ENCODE measurements around the gene ABCC2. TPM values are rescaled to one million over a fixed set of nuclear protein-coding genes. Genes with fewer than 3 reads are reported as not detected.
A peak's percentile ranks its signal among the peaks of the same experiment; 100 is the strongest.

ABCC2 gene
- total and polyA plus RNA-seq, 11 donors: 0.08 to 0.72 (median 0.20) TPM; not detected in 1

GRCh38 chr10:99849057-99849456 is 66.6 kb downstream of the ABCC2 start:
- 83 to 100% (median 94%) methylated on average over 7 of the region's 7 CpGs for WGBS, 4 donors
- TF ChIP-seq CTCF (IDR thresholded peaks at IDR 0.05): no peak
- no peak for TF ChIP-seq POLR2A (IDR thresholded peaks at IDR 0.05)
- no peak overlapping the region for H3K4me3 ChIP-seq
- no peak overlapping the region for H3K27ac ChIP-seq
- intact Hi-C loops (cut with DNase I): loop anchor here in 7 of 10 donors (5.0 to 10.0 kb wide), 6 partner anchors 163 to 386 kb away; partner anchors contain the start of gene ERLIN1 (in 2 of the 7)
- H3K36me3 ChIP-seq: no peaks in the 10 kb centered on the region
- peaks cover 0 to 17% (median 2%) of the 10 kb centered on the region in 12 donors for H3K4me1 ChIP-seq
- DNase-seq: no peak
- no peaks in the 10 kb centered on the region for H3K27me3 ChIP-seq
- H3K9me3 ChIP-seq: peaks cover 0 to 3% (median 0%) of the 10 kb centered on the region in 12 donors
- ATAC-seq: no peak

- Histone ChIP-seq H3K4me3 (no peak overlapping the region), H3K4me1 (peaks cover 0 to 14% (median 2%) of the 10 kb centered on the region in 12 donors), H3K27ac (no peak overlapping the region), H3K27me3 (no peaks in the 10 kb centered on the region), H3K9me3 (peaks cover 0 to 3% (median 0%) of the 10 kb centered on the region in 12 donors), H3K36me3 (no peaks in the 10 kb centered on the region)
- no peak for TF ChIP-seq POLR2A (IDR thresholded peaks at IDR 0.05)
- no peak for TF ChIP-seq CTCF (IDR thresholded peaks at IDR 0.05)
- no peak for DNase-seq
- 98 to 100% (median 99%) methylated on average over 2 of the region's 2 CpGs for WGBS, 4 donors
- intact Hi-C loops (cut with DNase I): loop anchor here in 7 of 10 donors (5.0 to 10.0 kb wide), 6 partner anchors 163 to 385 kb away; partner anchors contain the start of gene ERLIN1 (in 2 of the 7)
- no peak for ATAC-seq
Measured at GRCh38 chr10:99849536-99849935, 67.1 kb downstream of the ABCC2 start.

- Histone ChIP-seq H3K9me3 (peaks cover 0 to 3% (median 0%) of the 10 kb centered on the region in 12 donors), H3K4me3 (no peak overlapping the region), H3K27me3 (no peaks in the 10 kb centered on the region), H3K4me1 (peaks cover 0 to 12% (median 2%) of the 10 kb centered on the region in 12 donors), H3K27ac (no peak overlapping the region), H3K36me3 (no peaks in the 10 kb centered on the region)
- intact Hi-C loops (cut with DNase I): loop anchor here in 3 of 10 donors (10.0 kb wide), 2 partner anchors 55 to 165 kb away; no protein-coding TSS in a partner anchor
- ATAC-seq (peak in 1 of 4 donors; percentile 37), DNase-seq (no peak)
- TF ChIP-seq POLR2A (IDR thresholded peaks at IDR 0.05): no peak
- 67 to 81% (median 79%) methylated on average over 11 of the region's 11 CpGs for WGBS, 4 donors
Measured at GRCh38 chr10:99850021-99850766, 67.8 kb downstream of the ABCC2 start.

GRCh38 chr10:99850767-99851340 is 68.4 kb downstream of the ABCC2 start:
- WGBS, 4 donors: 79 to 82% (median 81%) methylated on average over 5 of the region's 5 CpGs
- TF ChIP-seq CTCF (IDR thresholded peaks at IDR 0.05) (no peak), POLR2A (IDR thresholded peaks at IDR 0.05) (no peak)
- H3K27me3 ChIP-seq: no peaks in the 10 kb centered on the region
- peaks cover 0 to 3% (median 0%) of the 10 kb centered on the region in 12 donors for H3K9me3 ChIP-seq
- H3K4me1 ChIP-seq: peaks cover 0 to 8% (median 0%) of the 10 kb centered on the region in 12 donors
- ATAC-seq (no peak), DNase-seq (no peak)
- H3K27ac ChIP-seq: no peak overlapping the region
- H3K4me3 ChIP-seq: no peak overlapping the region
- intact Hi-C loops (cut with DNase I): loop anchor here in 3 of 10 donors (10.0 kb wide), 2 partner anchors 54 to 164 kb away; no protein-coding TSS in a partner anchor
- H3K36me3 ChIP-seq: no peaks in the 10 kb centered on the region
